Pulmonary artery endothelial cell (primary cell): ENCODE results near the gene ATXN7L2. TPM values are rescaled to one million over a fixed set of nuclear protein-coding genes. Genes with fewer than 3 reads are reported as not detected.
A peak's percentile ranks its signal among the peaks of the same experiment; 100 is the strongest.

Source experiments
- DNase-seq: peaks from one replicate; pipeline ENCODE4 v3.0.0-alpha.2; 2011; ENCODE audit warnings: low read depth, low spot score
- total RNA-seq: library from RNA; depleted of rRNA; stranded (reverse); fragments of >200 nt; gene quantifications from 2 replicates; pipeline ENCODE4 v1.2.3, GENCODE V29; 2014

Gene ATXN7L2
- total RNA-seq, 1 donor from 2014 or later: 0.99 TPM

DNA sequence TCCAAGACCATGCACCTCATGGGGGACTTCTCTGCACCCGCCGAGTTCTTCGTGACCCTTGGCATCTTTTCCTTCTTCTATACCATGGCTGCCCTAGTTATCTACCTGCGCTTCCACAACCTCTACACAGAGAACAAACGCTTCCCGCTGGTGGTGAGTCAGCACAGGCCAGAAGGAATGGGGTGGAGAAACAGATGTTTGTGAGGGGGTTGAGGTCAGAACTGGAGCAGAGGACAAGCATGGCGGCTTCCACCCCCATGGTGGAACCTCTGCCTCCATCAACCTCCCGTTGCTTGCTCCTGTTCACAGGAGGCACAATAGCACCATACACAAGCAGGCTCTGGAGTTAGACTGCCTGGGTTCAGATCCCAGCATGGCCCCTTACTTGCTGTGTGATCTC, 6.9 kb upstream of the ATXN7L2 start:
- no peak for DNase-seq

GRCh38 chr1:109477821-109478220, 5.9 kb upstream of the ATXN7L2 start:
- DNase-seq: no peak

- no peak for DNase-seq
Observed at GRCh38 chr1:109478806-109479205, 4.9 kb upstream of the ATXN7L2 start.

DNA sequence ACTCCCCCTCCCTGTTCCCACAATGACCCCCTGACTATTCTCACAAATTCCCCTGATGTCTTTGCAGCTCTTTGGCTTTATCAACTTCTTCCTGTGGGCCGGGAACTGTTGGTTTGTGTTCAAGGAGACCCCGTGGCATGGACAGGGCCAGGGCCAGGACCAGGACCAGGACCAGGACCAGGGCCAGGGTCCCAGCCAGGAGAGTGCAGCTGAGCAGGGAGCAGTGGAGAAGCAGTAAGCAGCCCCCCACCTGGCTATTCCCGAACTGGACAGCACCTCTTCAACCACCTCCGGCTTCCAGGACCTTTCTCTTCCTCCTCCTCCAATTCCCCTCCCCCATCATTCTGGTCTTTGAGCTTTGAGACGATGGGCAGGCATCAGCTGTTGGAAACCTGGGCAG, 4.4 kb upstream of the ATXN7L2 start:
- no peak for DNase-seq

- DNase-seq: no peak
Observed at GRCh38 chr1:109479901-109480300, 3.8 kb upstream of the ATXN7L2 start.

GRCh38 chr1:109481646-109482045, 2.1 kb upstream of the ATXN7L2 start:
- DNase-seq: no peak

- DNase-seq: no peak
Observed at GRCh38 chr1:109482242-109482641, 1.5 kb upstream of the ATXN7L2 start.

GRCh38 chr1:109482791-109483671, 674 bp upstream of the ATXN7L2 start:
- no peak for DNase-seq

GRCh38 chr1:109484519-109484975, 842 bp downstream of the ATXN7L2 start:
- DNase-seq: no peak

DNA sequence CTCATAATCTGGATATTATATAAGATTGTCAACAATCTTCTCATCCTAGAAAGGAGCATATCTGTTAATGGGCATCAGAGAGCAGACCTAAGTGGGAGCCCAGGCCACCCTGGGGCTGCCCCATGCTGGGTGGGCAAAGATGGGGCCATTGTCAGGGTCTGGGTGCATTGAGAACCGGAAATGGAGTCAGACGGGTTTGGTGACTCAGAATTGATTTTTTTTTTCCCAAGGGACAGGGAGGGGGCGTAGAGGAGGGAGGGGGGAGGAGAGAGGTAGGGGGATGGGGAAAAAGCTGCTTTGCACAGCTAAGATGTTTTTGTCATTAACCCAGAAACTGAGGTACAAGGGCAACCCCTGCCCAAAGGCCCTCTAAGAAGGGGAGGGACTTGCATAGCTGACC, 1.3 kb downstream of the ATXN7L2 start:
- DNase-seq: no peak

GRCh38 chr1:109487261-109487660, 3.6 kb downstream of the ATXN7L2 start:
- DNase-seq: no peak

- DNase-seq: no peak
Observed at GRCh38 chr1:109488201-109488600, 4.5 kb downstream of the ATXN7L2 start.

- no peak for DNase-seq
Observed at GRCh38 chr1:109488696-109489095, 5.0 kb downstream of the ATXN7L2 start.

DNA sequence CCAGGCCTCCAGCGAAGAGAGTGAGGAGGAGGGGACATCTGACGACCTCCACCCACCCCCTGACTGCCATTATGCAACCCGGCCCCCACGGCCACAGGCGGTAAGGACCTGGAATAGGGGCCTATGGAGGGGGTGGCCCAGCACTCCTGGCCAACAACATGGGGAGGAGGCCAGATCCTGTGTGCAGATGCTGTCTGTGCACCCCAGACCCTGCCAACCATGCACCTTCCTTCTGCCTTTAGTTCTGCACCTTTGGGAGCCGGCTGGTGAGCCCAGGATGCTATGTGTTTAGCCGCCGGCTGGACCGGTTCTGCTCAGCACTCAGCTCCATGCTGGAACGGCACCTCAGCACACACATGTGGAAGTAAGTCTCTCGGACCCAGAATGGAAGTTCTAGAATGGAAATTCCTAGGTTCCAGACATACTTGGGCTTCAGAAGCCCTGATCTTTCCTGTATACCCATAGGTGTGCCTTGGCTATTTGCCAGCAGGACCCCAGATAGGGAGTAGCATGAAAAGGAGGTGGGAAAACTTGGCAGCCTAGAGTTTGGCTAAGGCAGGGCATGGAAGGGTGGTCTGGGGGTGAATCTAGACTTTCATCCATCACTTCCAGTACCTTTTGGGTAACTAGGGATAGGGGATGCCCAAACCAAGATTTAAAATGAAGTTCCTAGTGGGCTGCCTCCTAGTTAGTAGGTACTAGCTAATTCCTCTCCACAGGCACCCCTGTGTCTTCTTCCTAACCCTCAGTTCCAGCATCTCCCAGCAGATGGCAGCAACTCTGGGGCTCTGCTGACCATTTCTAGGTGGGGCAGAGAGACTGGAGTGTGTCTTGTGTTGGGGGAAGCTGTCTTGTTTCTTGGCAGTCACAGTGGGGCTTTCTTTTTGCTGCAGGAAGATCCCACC, 6.6 kb downstream of the ATXN7L2 start:
- no peak for DNase-seq

- no peak for DNase-seq
Observed at GRCh38 chr1:109490934-109491302, 7.2 kb downstream of the ATXN7L2 start.

GRCh38 chr1:109491372-109491771, 7.7 kb downstream of the ATXN7L2 start:
- no peak for DNase-seq

DNA sequence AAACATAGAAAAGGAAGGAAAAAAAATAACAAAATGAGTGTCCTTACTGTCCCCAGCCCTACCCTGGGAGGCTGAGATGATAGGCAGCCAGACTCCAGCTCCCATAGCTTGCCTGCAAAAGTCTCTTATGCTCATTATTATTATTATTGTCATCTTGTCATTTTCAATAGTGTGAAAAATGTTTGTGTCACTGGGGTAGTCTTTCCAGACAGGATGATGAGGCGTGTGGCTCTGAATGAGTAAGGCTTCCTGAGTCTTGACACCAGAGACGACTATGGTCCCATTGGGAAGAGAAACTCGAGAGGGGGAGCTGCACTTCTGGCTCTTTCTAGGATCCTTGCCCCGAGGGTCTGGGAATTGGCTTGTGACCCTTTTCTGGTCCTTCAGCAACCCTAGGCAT, 9.1 kb downstream of the ATXN7L2 start:
- no peak for DNase-seq

DNA sequence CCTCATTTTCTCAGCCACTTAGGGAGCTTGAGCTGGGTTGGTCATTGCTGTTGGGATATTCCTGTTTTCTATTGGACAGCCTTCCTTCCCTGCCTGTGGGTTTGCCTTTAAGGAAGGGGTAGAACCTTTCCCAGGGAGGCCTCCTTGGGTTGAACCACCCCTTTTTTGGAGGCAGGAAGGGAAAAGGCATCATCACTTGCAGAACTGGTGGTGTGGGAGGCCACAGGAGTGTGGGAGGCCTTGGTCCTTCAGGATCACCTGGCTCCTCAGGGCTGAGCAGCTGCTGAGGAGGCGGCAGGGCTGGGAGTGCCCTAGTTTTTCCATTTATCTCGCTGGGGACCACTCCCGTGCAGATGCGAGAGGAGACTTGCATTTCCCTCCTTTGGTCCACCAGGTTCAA, 9.5 kb downstream of the ATXN7L2 start:
- no peak for DNase-seq

- peak; percentile 37 for DNase-seq
Observed at GRCh38 chr1:109493805-109494539, 10.3 kb downstream of the ATXN7L2 start, which contains the start of gene CYB561D1. Gene CYB561D1 (plus strand): TSS chr1:109494094. CDS start chr1:109494140, 46 bp downstream.

DNA sequence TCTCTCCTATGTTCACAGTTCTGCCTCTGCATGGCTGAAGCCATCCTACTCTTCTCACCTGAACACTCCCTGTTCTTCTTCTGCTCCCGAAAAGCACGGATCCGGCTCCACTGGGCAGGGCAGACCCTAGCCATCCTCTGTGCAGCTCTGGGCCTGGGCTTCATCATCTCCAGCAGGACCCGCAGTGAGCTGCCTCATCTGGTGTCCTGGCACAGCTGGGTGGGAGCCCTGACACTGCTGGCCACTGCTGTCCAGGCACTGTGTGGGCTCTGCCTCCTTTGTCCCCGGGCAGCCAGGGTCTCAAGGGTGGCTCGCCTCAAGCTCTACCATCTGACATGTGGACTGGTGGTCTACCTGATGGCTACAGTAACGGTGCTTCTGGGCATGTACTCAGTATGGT, 12.0 kb downstream of the ATXN7L2 start:
- DNase-seq: no peak

DNA sequence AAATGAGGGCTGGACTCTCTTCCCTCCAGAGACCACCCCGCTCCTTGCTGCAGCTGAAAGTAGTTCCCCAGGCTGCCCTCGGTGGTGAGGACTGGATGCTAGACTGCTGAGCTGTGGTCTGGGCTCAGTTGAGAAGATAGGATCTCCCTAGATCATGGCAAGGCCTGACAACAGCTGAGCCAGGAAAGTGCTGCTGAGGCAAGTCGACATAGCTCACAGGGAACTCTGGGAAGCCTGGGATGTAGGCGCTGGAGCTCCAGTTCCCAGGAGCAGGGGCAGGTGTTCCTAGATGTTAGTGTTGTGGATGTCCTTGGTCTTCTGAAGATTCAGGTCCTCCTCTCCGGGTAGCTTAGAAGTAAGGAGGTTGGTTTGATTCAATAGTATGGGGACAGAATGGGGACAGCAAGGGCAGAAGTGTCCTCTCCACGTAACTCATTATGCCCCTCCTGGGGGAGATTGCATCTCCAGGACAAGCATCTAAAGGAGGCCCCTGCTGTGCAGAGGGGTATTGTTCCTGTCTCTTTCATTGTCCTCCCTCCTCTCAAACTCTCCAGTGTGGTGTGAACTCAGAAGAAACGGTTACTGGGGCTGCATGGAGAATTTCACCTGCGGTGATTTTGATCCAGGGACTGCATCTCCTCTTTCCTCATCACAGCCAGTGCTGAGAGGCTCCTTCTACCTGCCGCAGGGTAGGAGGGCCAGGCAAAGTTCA, 13.9 kb downstream of the ATXN7L2 start:
- no peak for DNase-seq
